Lower leg skin (tissue), 3 donors: ENCODE measurements around the gene HERC2.

Experiments used
- CTCF ChIP-seq, 3 donors: fragments of 450-650 bp; IDR thresholded peaks; one replicate each; pipeline ENCODE4 v1.5.1; 2016; ENCODE audit warnings: antibody characterized with exemption in 3 of 3, mild to moderate bottlenecking in 3 of 3, moderate library complexity in 2 of 3
- POLR2A ChIP-seq, 2 donors: fragments of 450-650 bp; IDR thresholded peaks; one replicate each; pipeline ENCODE4 v1.6.1; 2016 to 2017; ENCODE audit warnings: antibody characterized with exemption in 2 of 2, mild to moderate bottlenecking in 1 of 2, moderate library complexity in 1 of 2

DNA sequence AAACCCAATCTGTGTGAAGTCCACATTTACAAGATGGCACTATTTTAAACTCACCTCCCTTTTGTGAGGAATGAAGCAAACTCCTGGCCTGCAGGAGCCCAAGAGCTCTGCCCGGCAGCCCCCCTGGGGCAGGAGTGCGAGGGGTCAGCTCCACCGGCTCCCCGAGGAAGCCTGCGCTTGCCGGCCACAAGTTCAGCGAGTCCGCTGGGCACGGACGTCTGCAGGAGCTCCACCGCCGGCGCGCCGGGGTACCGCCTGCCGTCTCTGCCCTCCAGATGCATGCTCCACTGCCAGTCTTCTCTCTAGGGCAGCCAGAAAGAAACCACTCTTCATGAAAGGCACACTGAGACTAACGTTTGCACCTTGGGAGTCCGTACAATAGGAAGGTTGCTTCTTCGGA lies 240.4 kb downstream of the HERC2 start:
- TF ChIP-seq POLR2A (IDR thresholded peaks at IDR 0.05) (no peak), CTCF (IDR thresholded peaks at IDR 0.05) (no peak)
